ENCODE measurements around the gene C19orf85. TPM values are rescaled to one million over a fixed set of nuclear protein-coding genes. Genes with fewer than 3 reads are reported as not detected.

C19orf85 gene
- total and polyA plus RNA-seq, 9 donors, result not detected

- peak; percentile 20 for TF ChIP-seq POLR2A (IDR thresholded peaks at IDR 0.05)
- TF ChIP-seq, protein P1, sequence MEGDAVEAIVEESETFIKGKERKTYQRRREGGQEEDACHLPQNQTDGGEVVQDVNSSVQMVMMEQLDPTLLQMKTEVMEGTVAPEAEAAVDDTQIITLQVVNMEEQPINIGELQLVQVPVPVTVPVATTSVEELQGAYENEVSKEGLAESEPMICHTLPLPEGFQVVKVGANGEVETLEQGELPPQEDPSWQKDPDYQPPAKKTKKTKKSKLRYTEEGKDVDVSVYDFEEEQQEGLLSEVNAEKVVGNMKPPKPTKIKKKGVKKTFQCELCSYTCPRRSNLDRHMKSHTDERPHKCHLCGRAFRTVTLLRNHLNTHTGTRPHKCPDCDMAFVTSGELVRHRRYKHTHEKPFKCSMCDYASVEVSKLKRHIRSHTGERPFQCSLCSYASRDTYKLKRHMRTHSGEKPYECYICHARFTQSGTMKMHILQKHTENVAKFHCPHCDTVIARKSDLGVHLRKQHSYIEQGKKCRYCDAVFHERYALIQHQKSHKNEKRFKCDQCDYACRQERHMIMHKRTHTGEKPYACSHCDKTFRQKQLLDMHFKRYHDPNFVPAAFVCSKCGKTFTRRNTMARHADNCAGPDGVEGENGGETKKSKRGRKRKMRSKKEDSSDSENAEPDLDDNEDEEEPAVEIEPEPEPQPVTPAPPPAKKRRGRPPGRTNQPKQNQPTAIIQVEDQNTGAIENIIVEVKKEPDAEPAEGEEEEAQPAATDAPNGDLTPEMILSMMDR (IDR thresholded peaks at IDR 0.05), result no peak
- no peak for TF ChIP-seq EP300 (IDR thresholded peaks at IDR 0.05)
These were observed 20.3 kb upstream of the C19orf85 start, which contains the start of gene NAT14 for GRCh38 chr19:55484593-55485438. Gene NAT14, plus strand, starts transcription at chr19:55485188. Its CDS starts 521 bp downstream, at chr19:55485709.

GRCh38 chr19:55483706-55484592 lies 19.4 kb upstream of the C19orf85 start:
- peak overlapping the region; percentile 72 for H3K4me3 ChIP-seq
- intact Hi-C loops (cut with DNase I), result no loop called here
- H3K36me3 ChIP-seq, result no peaks in the 10 kb centered on the region
- peaks cover 28% of the 10 kb centered on the region for H3K4me1 ChIP-seq (ENCODE audit: insufficient read depth)
- no peaks in the 10 kb centered on the region for H3K27me3 ChIP-seq
- TF ChIP-seq POLR2A (IDR thresholded peaks at IDR 0.05), result no peak
- no peak for TF ChIP-seq EP300 (IDR thresholded peaks at IDR 0.05)
- TF ChIP-seq, protein P1 (IDR thresholded peaks at IDR 0.05), result no peak
- 76 to 83% (median 78%) methylated on average over 34 to 46 of the region's 46 CpGs for WGBS, 3 donors
- H3K27ac ChIP-seq, result no peak overlapping the region
- H3K9me3 ChIP-seq, result no peaks in the 10 kb centered on the region
- peak in 3 of 5 donors; percentile 48 to 57 (median 50) for DNase-seq

More at GRCh38 chr19:55484593-55485438, 20.3 kb upstream of the C19orf85 start, which contains the start of gene NAT14:
- 1 to 2% (median 2%) methylated on average over 47 to 78 of the region's 78 CpGs for WGBS, 3 donors
- Histone ChIP-seq H3K4me3 (peak within 1 kb of the TSS; percentile 72), H3K4me1 (ENCODE audit: insufficient read depth) (peaks cover 28% of the 10 kb centered on the region), H3K36me3 (no peaks in the 10 kb centered on the region), H3K27me3 (no peaks in the 10 kb centered on the region), H3K9me3 (no peaks in the 10 kb centered on the region), H3K27ac (peak within 1 kb of the TSS; percentile 85 to 89)
- DNase-seq, result peak; percentile 70 to 86 (median 80)
- intact Hi-C loops (cut with DNase I), result no loop called here

DNA sequence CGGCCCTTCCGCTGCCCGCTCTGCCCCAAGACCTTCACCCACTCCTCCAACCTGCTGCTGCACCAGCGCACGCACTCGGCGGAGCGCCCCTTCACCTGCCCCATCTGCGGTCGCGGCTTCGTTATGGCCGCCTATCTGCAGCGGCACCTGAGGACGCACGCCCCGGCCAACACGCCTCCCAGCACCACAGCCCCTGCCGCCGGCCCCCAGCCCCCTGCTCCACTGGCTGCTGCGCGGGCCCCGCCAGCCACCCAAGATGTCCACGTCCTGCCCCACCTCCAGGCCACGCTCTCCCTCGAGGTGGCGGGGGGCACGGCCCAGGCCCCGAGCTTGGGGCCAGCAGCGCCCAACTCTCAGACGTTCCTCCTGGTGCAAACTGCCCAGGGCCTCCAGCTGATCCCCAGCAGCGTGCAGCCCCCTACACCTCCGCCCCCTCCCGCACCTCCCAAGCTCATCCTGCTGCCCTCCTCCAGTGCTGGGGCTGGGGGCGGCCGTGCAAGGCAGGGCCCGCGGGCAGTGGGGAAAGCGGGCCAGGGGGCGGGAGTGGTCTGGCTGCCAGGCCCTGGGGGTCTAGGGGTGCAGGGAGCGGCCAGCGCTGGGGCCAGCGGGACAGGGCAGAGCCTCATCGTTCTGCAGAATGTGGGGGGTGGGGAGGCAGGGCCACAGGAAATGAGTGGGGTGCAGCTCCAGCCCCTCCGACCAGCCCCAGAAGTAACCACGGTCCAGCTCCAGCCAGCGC lies 18.6 kb upstream of the C19orf85 start:
- WGBS, 3 donors, result 91 to 94% (median 93%) methylated on average over 46 to 47 of the region's 47 CpGs
- DNase-seq, result peak in 2 of 5 donors; percentile 44 to 48
- no peak for TF ChIP-seq POLR2A (IDR thresholded peaks at IDR 0.05)
- TF ChIP-seq, protein P1 (IDR thresholded peaks at IDR 0.05), result no peak
- no peak for TF ChIP-seq EP300 (IDR thresholded peaks at IDR 0.05)
- H3K27ac ChIP-seq, result no peak overlapping the region
- no peaks in the 10 kb centered on the region for H3K9me3 ChIP-seq
- H3K4me3 ChIP-seq, result no peak overlapping the region
- H3K27me3 ChIP-seq, result no peaks in the 10 kb centered on the region
- intact Hi-C loops (cut with DNase I), result no loop called here
- H3K36me3 ChIP-seq, result no peaks in the 10 kb centered on the region
- peaks cover 26% of the 10 kb centered on the region for H3K4me1 ChIP-seq (ENCODE audit: insufficient read depth)

Data from ovary (tissue), 9 donors.